HL-60 (cell line): ENCODE data around the gene ARL14.

Source experiments
- GABPA ChIP-seq: IDR thresholded peaks from 2 replicates; pipeline ENCODE4 v1.6.1; 2012; ENCODE audit warnings: low read depth
- TF ChIP-seq, protein P1 (sequence below): IDR thresholded peaks from one replicate; pipeline ENCODE4 v1.5.1; 2011; ENCODE audit warnings: low read length, control low read depth, inconsistent platforms; ENCODE audit not compliant: insufficient read depth
- TF ChIP-seq, protein P2 (sequence below): IDR thresholded peaks from 2 replicates; pipeline ENCODE4 v1.6.1; 2012; ENCODE audit warnings: low read depth; ENCODE audit not compliant: insufficient replicate concordance

DNA sequence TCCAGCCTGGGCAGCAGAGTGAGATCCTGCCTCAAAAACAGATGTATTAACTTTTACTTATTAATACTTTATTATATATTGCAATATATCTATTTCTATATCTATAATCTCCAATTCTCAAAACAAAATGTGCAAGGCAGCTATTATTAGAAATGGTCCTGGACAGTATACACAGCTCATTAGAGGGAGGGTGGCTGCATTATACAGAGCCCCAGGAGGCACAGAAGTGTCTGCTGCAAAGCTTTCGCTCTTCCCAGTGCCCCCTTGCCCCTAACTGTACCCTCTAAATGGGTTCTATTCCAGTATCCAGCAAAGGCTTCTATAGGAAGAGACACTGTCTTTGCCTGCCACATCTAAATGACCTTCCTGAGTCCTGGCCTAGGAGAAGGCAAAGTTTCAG lies 24.5 kb downstream of the ARL14 start:
- TF ChIP-seq, protein P1, sequence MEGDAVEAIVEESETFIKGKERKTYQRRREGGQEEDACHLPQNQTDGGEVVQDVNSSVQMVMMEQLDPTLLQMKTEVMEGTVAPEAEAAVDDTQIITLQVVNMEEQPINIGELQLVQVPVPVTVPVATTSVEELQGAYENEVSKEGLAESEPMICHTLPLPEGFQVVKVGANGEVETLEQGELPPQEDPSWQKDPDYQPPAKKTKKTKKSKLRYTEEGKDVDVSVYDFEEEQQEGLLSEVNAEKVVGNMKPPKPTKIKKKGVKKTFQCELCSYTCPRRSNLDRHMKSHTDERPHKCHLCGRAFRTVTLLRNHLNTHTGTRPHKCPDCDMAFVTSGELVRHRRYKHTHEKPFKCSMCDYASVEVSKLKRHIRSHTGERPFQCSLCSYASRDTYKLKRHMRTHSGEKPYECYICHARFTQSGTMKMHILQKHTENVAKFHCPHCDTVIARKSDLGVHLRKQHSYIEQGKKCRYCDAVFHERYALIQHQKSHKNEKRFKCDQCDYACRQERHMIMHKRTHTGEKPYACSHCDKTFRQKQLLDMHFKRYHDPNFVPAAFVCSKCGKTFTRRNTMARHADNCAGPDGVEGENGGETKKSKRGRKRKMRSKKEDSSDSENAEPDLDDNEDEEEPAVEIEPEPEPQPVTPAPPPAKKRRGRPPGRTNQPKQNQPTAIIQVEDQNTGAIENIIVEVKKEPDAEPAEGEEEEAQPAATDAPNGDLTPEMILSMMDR: no peak
- TF ChIP-seq, protein P2, sequence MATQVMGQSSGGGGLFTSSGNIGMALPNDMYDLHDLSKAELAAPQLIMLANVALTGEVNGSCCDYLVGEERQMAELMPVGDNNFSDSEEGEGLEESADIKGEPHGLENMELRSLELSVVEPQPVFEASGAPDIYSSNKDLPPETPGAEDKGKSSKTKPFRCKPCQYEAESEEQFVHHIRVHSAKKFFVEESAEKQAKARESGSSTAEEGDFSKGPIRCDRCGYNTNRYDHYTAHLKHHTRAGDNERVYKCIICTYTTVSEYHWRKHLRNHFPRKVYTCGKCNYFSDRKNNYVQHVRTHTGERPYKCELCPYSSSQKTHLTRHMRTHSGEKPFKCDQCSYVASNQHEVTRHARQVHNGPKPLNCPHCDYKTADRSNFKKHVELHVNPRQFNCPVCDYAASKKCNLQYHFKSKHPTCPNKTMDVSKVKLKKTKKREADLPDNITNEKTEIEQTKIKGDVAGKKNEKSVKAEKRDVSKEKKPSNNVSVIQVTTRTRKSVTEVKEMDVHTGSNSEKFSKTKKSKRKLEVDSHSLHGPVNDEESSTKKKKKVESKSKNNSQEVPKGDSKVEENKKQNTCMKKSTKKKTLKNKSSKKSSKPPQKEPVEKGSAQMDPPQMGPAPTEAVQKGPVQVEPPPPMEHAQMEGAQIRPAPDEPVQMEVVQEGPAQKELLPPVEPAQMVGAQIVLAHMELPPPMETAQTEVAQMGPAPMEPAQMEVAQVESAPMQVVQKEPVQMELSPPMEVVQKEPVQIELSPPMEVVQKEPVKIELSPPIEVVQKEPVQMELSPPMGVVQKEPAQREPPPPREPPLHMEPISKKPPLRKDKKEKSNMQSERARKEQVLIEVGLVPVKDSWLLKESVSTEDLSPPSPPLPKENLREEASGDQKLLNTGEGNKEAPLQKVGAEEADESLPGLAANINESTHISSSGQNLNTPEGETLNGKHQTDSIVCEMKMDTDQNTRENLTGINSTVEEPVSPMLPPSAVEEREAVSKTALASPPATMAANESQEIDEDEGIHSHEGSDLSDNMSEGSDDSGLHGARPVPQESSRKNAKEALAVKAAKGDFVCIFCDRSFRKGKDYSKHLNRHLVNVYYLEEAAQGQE: no peak
- TF ChIP-seq GABPA: no peak
